ENCODE measurements around the gene PIK3R2. TPM values are rescaled to one million over a fixed set of nuclear protein-coding genes. Genes with fewer than 3 reads are reported as not detected.

Gene PIK3R2
- polyA plus RNA-seq, 1 donor (not counting 4 experiments of a cell fraction or from before 2014, with no cell fraction given): 13.9 TPM

- H3K27me3 ChIP-seq (ENCODE audit: control insufficient read depth, extremely low read depth, insufficient read depth, low read length): peaks cover 10% of the 10 kb centered on the region
- no peaks in the 10 kb centered on the region for H3K36me3 ChIP-seq (ENCODE audit: control insufficient read depth in 2 of 2, extremely low read depth in 1 of 2, insufficient read depth in 2 of 2, low read length in 2 of 2)
- dilution Hi-C loops (cut with MboI; ENCODE audit: extremely low pct_ligation_motif_present, low sequenced_read_pairs): no loop called here
- no peaks in the 10 kb centered on the region for H3K9me3 ChIP-seq (ENCODE audit: control insufficient read depth, low read depth, low read length)
- H3K9ac ChIP-seq (ENCODE audit: control insufficient read depth, extremely low read depth, insufficient read depth, low read length): peak overlapping the region; percentile 56
- H3K4me1 ChIP-seq (ENCODE audit: control insufficient read depth, extremely low read depth, insufficient read depth, low read length): peaks cover 9% of the 10 kb centered on the region
- H3K4me3 ChIP-seq (ENCODE audit: control insufficient read depth in 2 of 3, extremely low read depth in 1 of 3, insufficient read depth in 2 of 3, low read depth in 1 of 3, low read length in 3 of 3): peak overlapping the region; percentile 63 to 75 (median 66)
- no peaks in the 10 kb centered on the region for H3K9me1 ChIP-seq (ENCODE audit: control insufficient read depth, extremely low read depth, insufficient read depth, low read length)
- no peak overlapping the region for H2AFZ ChIP-seq (ENCODE audit: control insufficient read depth, low read length)
- no peaks in the 10 kb centered on the region for H3K79me2 ChIP-seq (ENCODE audit: control insufficient read depth, insufficient read depth, low read length)
- H3K27ac ChIP-seq (ENCODE audit: control insufficient read depth, insufficient read depth, low read length): no peak overlapping the region
- no peaks in the 10 kb centered on the region for H4K20me1 ChIP-seq (ENCODE audit: control insufficient read depth, extremely low read depth, insufficient read depth, low read length)
- FAIRE-seq (no peak), DNase-seq (ENCODE audit: low read depth, low spot score) (no peak)
- peak overlapping the region; percentile 82 for H3K4me2 ChIP-seq (ENCODE audit: control insufficient read depth, extremely low read depth, insufficient read depth, low read depth, low read length)
- TF ChIP-seq EZH2 (IDR thresholded peaks at IDR 0.05; ENCODE audit: low read length): no peak
- no peak for TF ChIP-seq CTCF (optimal IDR thresholded peaks at IDR 0.05 in 1 of 3, IDR thresholded peaks at IDR 0.05 in 1 of 3, conservative IDR thresholded peaks at IDR 0.05 in 1 of 3; ENCODE audit: extremely low read depth in 1 of 3, insufficient read depth in 2 of 3, low read length in 3 of 3)
These were observed 42.2 kb upstream of the PIK3R2 start for GRCh38 chr19:18110609-18111232.

GRCh38 chr19:18112989-18113478 is 39.9 kb upstream of the PIK3R2 start:
- TF ChIP-seq EZH2 (IDR thresholded peaks at IDR 0.05; ENCODE audit: low read length) (no peak), CTCF (optimal IDR thresholded peaks at IDR 0.05 in 1 of 3, IDR thresholded peaks at IDR 0.05 in 1 of 3, conservative IDR thresholded peaks at IDR 0.05 in 1 of 3; ENCODE audit: extremely low read depth in 1 of 3, insufficient read depth in 2 of 3, low read length in 3 of 3) (peak; percentile 88 to 99 (median 91))
- Histone ChIP-seq H3K4me3 (ENCODE audit: control insufficient read depth in 2 of 3, extremely low read depth in 1 of 3, insufficient read depth in 2 of 3, low read depth in 1 of 3, low read length in 3 of 3) (no peak overlapping the region), H3K9ac (ENCODE audit: control insufficient read depth, extremely low read depth, insufficient read depth, low read length) (no peak overlapping the region), H2AFZ (ENCODE audit: control insufficient read depth, low read length) (no peak overlapping the region), H3K36me3 (ENCODE audit: control insufficient read depth in 2 of 2, extremely low read depth in 1 of 2, insufficient read depth in 2 of 2, low read length in 2 of 2) (no peaks in the 10 kb centered on the region), H4K20me1 (ENCODE audit: control insufficient read depth, extremely low read depth, insufficient read depth, low read length) (no peaks in the 10 kb centered on the region), H3K9me3 (ENCODE audit: control insufficient read depth, low read depth, low read length) (no peaks in the 10 kb centered on the region), H3K79me2 (ENCODE audit: control insufficient read depth, insufficient read depth, low read length) (no peaks in the 10 kb centered on the region), H3K4me1 (ENCODE audit: control insufficient read depth, extremely low read depth, insufficient read depth, low read length) (peaks cover 9% of the 10 kb centered on the region), H3K27ac (ENCODE audit: control insufficient read depth, insufficient read depth, low read length) (no peak overlapping the region), H3K27me3 (ENCODE audit: control insufficient read depth, extremely low read depth, insufficient read depth, low read length) (peaks cover 10% of the 10 kb centered on the region), H3K4me2 (ENCODE audit: control insufficient read depth, extremely low read depth, insufficient read depth, low read depth, low read length) (no peak overlapping the region), H3K9me1 (ENCODE audit: control insufficient read depth, extremely low read depth, insufficient read depth, low read length) (no peaks in the 10 kb centered on the region)
- dilution Hi-C loops (cut with MboI; ENCODE audit: extremely low pct_ligation_motif_present, low sequenced_read_pairs): no loop called here
- DNase-seq (ENCODE audit: low read depth, low spot score) (no peak), FAIRE-seq (peak; percentile 87)

Data from keratinocyte (primary cell).